IPS-18a (cell line): Measurements from ENCODE around the gene MYMX.

Source experiments
- H3K27ac ChIP-seq: one replicate; pipeline ENCODE4 v1.5.1; 2013; ENCODE audit warnings: low read length
- H3K27me3 ChIP-seq: one replicate; pipeline ENCODE4 v1.6.1; 2013; ENCODE audit warnings: mild to moderate bottlenecking, low read length; ENCODE audit not compliant: control insufficient read depth, insufficient read depth
- H3K36me3 ChIP-seq: one replicate; pipeline ENCODE4 v1.6.1; 2013; ENCODE audit warnings: low read depth, low read length; ENCODE audit not compliant: control insufficient read depth
- H3K4me1 ChIP-seq: one replicate; pipeline ENCODE4 v1.6.1; 2013; ENCODE audit warnings: low read depth, low read length; ENCODE audit not compliant: control insufficient read depth
- H3K4me3 ChIP-seq: one replicate; pipeline ENCODE4 v1.5.1; 2013; ENCODE audit warnings: low read length
- H3K9ac ChIP-seq: one replicate; pipeline ENCODE4 v1.6.1; 2013; ENCODE audit warnings: mild to moderate bottlenecking, low read length, moderate library complexity
- H3K9me3 ChIP-seq: one replicate; pipeline ENCODE4 v1.6.1; 2013; ENCODE audit warnings: low read depth, low read length; ENCODE audit not compliant: control insufficient read depth

Gene MYMX

DNA sequence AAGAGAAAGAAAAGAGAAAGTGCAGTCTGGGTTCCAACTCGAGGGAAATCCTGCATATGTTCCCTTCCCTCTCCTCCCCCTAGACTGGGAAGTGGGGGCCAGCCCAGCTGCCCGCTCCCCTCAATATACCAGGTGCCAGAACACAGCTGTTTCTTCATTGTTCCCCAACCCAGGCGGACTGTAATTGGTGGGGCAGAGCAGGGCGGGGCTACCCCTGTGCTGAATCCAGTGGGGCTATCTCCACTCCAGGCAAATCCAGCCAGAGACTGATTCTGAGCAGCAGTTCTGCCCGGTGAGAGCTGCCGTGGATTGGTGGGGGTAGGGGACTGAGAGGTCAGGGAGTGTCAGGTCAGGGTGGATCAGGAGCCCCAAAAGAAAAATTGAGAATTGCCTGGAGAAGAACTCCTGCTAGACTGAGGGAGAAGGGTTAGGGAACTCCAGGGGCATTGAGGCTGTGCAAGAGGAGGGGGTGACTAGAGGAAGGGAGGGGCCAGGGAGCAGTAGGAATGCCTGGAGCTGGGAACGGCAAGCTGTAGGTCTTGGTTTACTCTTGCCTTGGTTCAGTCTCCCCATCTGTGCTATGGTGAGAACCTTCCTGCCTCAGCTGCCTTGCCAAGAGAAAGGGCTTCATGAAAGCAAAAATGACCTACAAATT, at the start of gene MYMX:
Gene MYMX (plus strand): TSS at position 250 of the 655 bp plus-strand sequence. CDS start 546 bp downstream, outside the sequence.
- no peak within 1 kb of the TSS for H3K9ac ChIP-seq
- H3K36me3 ChIP-seq: no peaks in the 10 kb centered on the region
- no peak within 1 kb of the TSS for H3K27ac ChIP-seq
- no peaks in the 10 kb centered on the region for H3K9me3 ChIP-seq
- H3K4me1 ChIP-seq: peaks cover 35% of the 10 kb centered on the region
- no peaks in the 10 kb centered on the region for H3K27me3 ChIP-seq
- peak within 1 kb of the TSS; percentile 62 for H3K4me3 ChIP-seq

DNA sequence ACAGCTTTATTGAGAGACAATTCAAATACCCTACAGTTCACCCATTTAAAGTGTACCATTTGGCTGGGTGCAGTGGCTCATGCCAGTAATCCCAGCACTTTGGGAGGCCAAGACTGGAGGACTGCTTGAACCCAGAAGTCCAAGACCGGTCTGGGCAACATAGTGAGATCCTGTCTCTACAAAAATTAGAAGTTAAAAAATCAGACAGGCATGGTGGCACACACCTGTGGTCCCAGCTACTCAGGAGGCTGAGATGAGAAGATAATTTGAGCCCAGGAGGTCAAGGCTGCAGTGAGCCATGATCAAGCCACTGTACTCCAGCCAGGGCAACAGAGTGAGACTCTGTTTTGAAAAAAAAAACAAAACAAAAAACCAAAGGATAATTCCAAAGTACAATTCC, 49.2 kb upstream of the MYMX start:
- Histone ChIP-seq H3K36me3 (no peaks in the 10 kb centered on the region), H3K9me3 (no peaks in the 10 kb centered on the region), H3K4me3 (no peak overlapping the region), H3K4me1 (peaks cover 5% of the 10 kb centered on the region), H3K9ac (no peak overlapping the region), H3K27ac (no peak overlapping the region), H3K27me3 (no peaks in the 10 kb centered on the region)

DNA sequence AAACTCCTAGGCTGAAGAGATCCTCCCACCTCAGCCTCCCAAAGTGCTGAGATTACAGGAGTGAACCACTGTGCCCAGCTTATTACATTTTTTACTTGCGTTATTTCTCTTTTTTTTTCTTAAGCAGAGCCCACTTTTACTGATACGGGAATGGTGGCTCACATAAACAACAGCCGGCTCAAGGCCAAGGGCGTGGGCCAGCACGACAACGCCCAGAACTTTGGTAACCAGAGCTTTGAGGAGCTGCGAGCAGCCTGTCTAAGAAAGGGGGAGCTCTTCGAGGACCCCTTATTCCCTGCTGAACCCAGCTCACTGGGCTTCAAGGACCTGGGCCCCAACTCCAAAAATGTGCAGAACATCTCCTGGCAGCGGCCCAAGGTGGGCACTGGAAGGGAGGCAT, 47.6 kb upstream of the MYMX start:
- no peaks in the 10 kb centered on the region for H3K36me3 ChIP-seq

GRCh38 chr6:44169886-44170570, 46.7 kb upstream of the MYMX start:
- H3K27ac ChIP-seq: no peak overlapping the region
- no peaks in the 10 kb centered on the region for H3K9me3 ChIP-seq
- peaks cover 7% of the 10 kb centered on the region for H3K4me1 ChIP-seq
- no peaks in the 10 kb centered on the region for H3K27me3 ChIP-seq
- no peak overlapping the region for H3K9ac ChIP-seq
- no peak overlapping the region for H3K4me3 ChIP-seq
- H3K36me3 ChIP-seq: no peaks in the 10 kb centered on the region

More for the DNA sequence above, 47.6 kb upstream of the MYMX start:
- H3K27me3 ChIP-seq: no peaks in the 10 kb centered on the region
- peaks cover 9% of the 10 kb centered on the region for H3K4me1 ChIP-seq
- no peak overlapping the region for H3K27ac ChIP-seq
- no peak overlapping the region for H3K4me3 ChIP-seq
- H3K9me3 ChIP-seq: no peaks in the 10 kb centered on the region
- no peak overlapping the region for H3K9ac ChIP-seq

DNA sequence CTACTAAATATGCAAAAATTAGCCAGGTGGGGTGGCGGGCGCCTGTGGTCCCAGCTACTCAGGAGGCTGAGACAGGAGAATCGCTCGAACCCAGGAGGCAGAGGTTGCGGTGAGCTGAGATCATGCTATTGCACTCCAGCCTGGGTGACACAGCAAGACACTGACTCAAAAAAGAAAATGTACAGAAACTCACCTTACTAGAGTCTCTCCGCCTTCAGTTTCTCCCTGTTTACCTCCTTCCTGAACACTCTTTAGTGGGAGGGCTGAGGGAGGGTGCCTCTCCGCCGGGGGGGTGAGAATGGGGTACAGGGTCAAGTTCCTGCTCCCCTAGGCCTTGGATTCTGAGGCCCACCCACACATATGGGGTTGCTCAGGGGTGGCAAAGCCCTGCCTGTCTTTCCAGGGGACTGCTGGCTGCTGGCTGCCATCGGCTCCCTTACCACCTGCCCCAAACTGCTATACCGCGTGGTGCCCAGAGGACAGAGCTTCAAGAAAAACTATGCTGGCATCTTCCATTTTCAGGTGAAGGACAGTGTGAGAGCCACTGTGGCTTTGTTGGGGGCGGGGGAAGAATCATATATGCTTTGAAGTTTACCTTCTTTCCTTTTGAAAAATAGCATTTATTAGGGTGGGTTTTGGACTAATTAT, 44.7 kb upstream of the MYMX start:
- no peak overlapping the region for H3K9ac ChIP-seq
- H3K4me1 ChIP-seq: peaks cover 4% of the 10 kb centered on the region
- no peak overlapping the region for H3K4me3 ChIP-seq
- H3K27ac ChIP-seq: no peak overlapping the region
- no peaks in the 10 kb centered on the region for H3K27me3 ChIP-seq
- H3K36me3 ChIP-seq: no peaks in the 10 kb centered on the region
- no peaks in the 10 kb centered on the region for H3K9me3 ChIP-seq

DNA sequence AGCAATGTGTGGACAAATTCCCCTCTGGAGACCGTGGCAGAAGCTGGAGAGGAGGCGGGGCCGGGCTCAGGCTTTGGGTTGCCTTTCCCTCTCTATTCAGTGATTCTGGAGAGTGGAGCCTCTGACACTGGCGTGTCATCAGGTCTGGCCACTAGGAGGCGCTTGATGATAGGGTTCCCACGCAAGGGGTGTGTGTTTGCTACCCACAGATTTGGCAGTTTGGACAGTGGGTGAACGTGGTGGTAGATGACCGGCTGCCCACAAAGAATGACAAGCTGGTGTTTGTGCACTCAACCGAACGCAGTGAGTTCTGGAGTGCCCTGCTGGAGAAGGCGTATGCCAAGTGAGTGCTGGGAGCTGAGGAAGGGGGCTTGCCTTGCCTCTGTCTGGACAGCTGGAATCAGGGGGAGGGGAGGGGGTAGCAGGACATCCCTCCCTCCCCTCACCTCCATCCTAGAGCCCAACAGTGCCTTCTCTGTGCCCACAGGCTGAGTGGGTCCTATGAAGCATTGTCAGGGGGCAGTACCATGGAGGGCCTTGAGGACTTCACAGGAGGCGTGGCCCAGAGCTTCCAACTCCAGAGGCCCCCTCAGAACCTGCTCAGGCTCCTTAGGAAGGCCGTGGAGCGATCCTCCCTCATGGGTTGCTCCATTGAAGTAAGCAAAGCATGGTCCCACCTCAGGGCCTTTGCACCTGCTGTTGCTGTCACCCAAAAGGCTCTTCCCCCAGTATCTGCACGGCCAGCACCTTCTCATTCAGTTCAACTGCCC, 43.8 kb upstream of the MYMX start:
- Histone ChIP-seq H3K27ac (no peak overlapping the region), H3K4me3 (no peak overlapping the region), H3K9me3 (no peaks in the 10 kb centered on the region), H3K36me3 (no peaks in the 10 kb centered on the region), H3K4me1 (peaks cover 3% of the 10 kb centered on the region), H3K27me3 (no peaks in the 10 kb centered on the region), H3K9ac (no peak overlapping the region)

DNA sequence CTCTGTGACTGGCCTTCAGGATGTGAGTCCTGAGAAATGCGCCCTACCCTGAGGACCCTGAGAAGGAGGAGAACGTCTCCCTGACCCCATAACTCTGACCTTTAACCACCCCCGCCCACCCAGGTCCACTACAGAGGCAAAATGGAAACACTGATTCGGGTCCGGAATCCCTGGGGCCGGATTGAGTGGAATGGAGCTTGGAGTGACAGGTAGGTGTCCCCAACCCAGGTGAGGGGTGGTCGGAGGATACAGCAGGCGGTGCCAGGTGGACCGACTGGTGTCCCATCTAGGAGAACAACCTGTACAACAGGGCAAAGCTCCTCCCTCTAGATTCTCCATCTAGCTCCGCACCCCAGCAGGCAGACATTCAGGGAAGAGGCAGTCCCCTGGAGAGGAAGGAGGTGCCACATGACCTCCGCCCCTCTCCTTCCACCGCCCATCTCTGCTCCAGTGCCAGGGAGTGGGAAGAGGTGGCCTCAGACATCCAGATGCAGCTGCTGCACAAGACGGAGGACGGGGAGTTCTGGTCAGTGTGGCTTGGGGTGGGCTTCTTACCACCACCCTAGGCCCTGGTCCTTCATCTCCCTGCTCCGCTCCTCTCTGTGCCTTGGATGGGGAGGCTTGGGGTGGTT, 40.5 kb upstream of the MYMX start:
- peaks cover 3% of the 10 kb centered on the region for H3K4me1 ChIP-seq
- no peaks in the 10 kb centered on the region for H3K27me3 ChIP-seq
- no peaks in the 10 kb centered on the region for H3K9me3 ChIP-seq
- H3K36me3 ChIP-seq: no peaks in the 10 kb centered on the region
- H3K9ac ChIP-seq: no peak overlapping the region
- H3K4me3 ChIP-seq: no peak overlapping the region
- no peak overlapping the region for H3K27ac ChIP-seq

- peaks cover 3% of the 10 kb centered on the region for H3K4me1 ChIP-seq
- no peak overlapping the region for H3K4me3 ChIP-seq
- no peak overlapping the region for H3K9ac ChIP-seq
- H3K27me3 ChIP-seq: no peaks in the 10 kb centered on the region
- H3K36me3 ChIP-seq: no peaks in the 10 kb centered on the region
- H3K9me3 ChIP-seq: no peaks in the 10 kb centered on the region
- H3K27ac ChIP-seq: no peak overlapping the region
These were observed 39.8 kb upstream of the MYMX start for GRCh38 chr6:44176762-44177509.

GRCh38 chr6:44177691-44178423, 38.9 kb upstream of the MYMX start:
- H3K9ac ChIP-seq: no peak overlapping the region
- peaks cover 2% of the 10 kb centered on the region for H3K4me1 ChIP-seq
- no peaks in the 10 kb centered on the region for H3K36me3 ChIP-seq
- H3K27me3 ChIP-seq: no peaks in the 10 kb centered on the region
- H3K9me3 ChIP-seq: no peaks in the 10 kb centered on the region
- H3K27ac ChIP-seq: no peak overlapping the region
- H3K4me3 ChIP-seq: no peak overlapping the region

DNA sequence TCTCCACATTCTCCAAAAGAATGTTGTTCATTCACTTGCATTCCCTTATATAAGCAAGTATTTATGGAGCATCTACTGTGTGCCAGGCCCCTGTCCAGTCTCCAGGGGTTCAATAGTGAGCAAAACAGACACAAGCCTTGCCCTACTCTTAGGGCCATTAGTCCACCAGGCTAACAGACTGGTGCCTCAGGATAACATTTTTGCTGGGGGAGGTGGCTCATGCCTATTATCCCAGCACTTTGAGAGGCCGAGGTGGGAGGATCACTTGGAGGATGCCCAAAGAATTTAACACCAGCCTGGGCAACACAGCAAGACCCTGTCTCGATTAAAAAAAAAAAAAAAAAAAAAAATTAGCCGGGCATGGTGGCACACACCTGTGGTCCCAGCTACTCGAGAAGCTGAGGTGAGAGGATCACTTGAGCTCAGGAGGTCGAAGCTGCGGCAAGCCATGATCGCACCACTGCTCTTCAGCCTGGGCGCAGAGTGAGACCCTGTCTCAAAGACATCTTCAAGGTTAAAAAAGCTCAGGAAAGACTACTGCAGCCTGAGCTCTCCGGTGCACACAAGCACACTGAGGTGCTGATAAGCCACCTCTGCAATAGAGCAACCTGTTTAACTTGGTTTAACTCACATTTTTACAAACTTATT, 38.2 kb upstream of the MYMX start:
- H3K27ac ChIP-seq: no peak overlapping the region
- no peak overlapping the region for H3K4me3 ChIP-seq
- H3K4me1 ChIP-seq: no peaks in the 10 kb centered on the region
- H3K36me3 ChIP-seq: no peaks in the 10 kb centered on the region
- no peaks in the 10 kb centered on the region for H3K9me3 ChIP-seq
- H3K9ac ChIP-seq: no peak overlapping the region
- no peaks in the 10 kb centered on the region for H3K27me3 ChIP-seq
